Coronary artery (tissue), 2 donors: Measurements from ENCODE around the gene SPOPL.
A peak's percentile ranks its signal among the peaks of the same experiment; 100 is the strongest.
"Not testable (repeated sequence)": the region's sequence is repeated elsewhere in the genome, so short reads cannot be mapped to it uniquely, and the experiment has no call there.

Experiments
- DNase-seq: peaks from one replicate; pipeline ENCODE4 v3.0.0-alpha.2; 2017; ENCODE audit warnings: low spot score
- H3K27ac ChIP-seq, 2 donors: fragments of 200-600 bp; sonication (generic); one replicate each; pipeline ENCODE4 v1.5.1; 2016 to 2019
- H3K4me3 ChIP-seq: fragments of 200-600 bp; sonication (generic); 2 replicates; pipeline ENCODE4 v1.5.1; 2016; ENCODE audit warnings: mild to moderate bottlenecking, moderate library complexity
- CTCF ChIP-seq: fragments of 200-600 bp; sonication (generic); IDR thresholded peaks from one replicate; pipeline ENCODE4 v1.5.1; 2019; ENCODE audit warnings: antibody characterized with exemption

SPOPL gene

GRCh38 chr2:138501425-138502254 lies at the start of gene SPOPL:
SPOPL (plus strand) TSS chr2:138501770; CDS start chr2:138550217, 48,447 bp downstream.
- peak; percentile 19 for TF ChIP-seq CTCF
- DNase-seq = peak; percentile 95
- H3K4me3 ChIP-seq = peak within 1 kb of the TSS; percentile 92
- H3K27ac ChIP-seq = peak within 1 kb of the TSS; percentile 89 to 97

- DNase-seq = no peak
- Histone ChIP-seq H3K27ac (no peak overlapping the region), H3K4me3 (no peak overlapping the region)
- TF ChIP-seq CTCF = no peak
These were observed 49.2 kb upstream of the SPOPL start for GRCh38 chr2:138452324-138452723.

GRCh38 chr2:138453815-138454214 lies 47.8 kb upstream of the SPOPL start:
- TF ChIP-seq CTCF = no peak
- H3K27ac ChIP-seq = no peak overlapping the region
- no peak for DNase-seq

GRCh38 chr2:138454761-138455160 lies 46.8 kb upstream of the SPOPL start:
- Histone ChIP-seq H3K4me3 (no peak overlapping the region), H3K27ac (no peak overlapping the region)
- TF ChIP-seq CTCF = no peak
- DNase-seq = no peak

More at GRCh38 chr2:138453815-138454214, 47.8 kb upstream of the SPOPL start:
- H3K4me3 ChIP-seq = no peak overlapping the region

- DNase-seq = no peak
- Histone ChIP-seq H3K4me3 (no peak overlapping the region), H3K27ac (no peak overlapping the region)
- no peak for TF ChIP-seq CTCF
These were observed 46.3 kb upstream of the SPOPL start for GRCh38 chr2:138455275-138455674.

DNA sequence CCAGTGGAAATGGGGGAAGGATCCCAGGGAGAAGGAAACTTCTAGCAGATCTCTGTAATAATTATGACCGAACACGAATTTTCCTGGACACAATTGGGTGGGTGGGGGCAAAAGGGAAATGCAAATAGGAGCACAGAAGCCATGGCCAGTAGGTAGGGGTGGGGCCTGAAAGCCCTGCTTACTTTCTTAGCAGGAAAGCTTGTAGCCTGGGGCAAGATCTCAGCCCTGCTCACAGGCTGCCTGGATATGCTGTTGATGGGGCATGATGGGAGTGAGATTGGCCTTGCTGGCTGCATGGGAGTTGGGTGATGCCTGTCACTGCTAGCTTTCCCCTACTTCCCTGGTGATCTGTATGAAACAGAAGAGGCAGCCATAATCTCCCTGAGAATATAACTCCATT lies 45.9 kb upstream of the SPOPL start:
- no peak overlapping the region for H3K4me3 ChIP-seq
- no peak for TF ChIP-seq CTCF
- DNase-seq = no peak
- no peak overlapping the region for H3K27ac ChIP-seq

GRCh38 chr2:138462689-138463088 lies 38.9 kb upstream of the SPOPL start:
- H3K4me3 ChIP-seq, DNase-seq, H3K27ac ChIP-seq: not testable (repeated sequence)
